Common myeloid progenitor, CD34-positive (primary cell): ENCODE measurements around the gene DPYSL4.
A peak's percentile ranks its signal among the peaks of the same experiment; 100 is the strongest.

ENCODE experiments used
- CTCF ChIA-PET: fragments of 350-600 bp; sonication (Branson Sonifier 250); formaldehyde crosslinking; loops from one replicate; lab custom pipeline; 2021; ENCODE audit warnings: antibody characterized with exemption; lab: Charles Lee
- POLR2A ChIA-PET: fragments of 350-600 bp; sonication (Branson Sonifier 250); formaldehyde crosslinking; loops from one replicate; lab custom pipeline; 2021; ENCODE audit warnings: antibody characterized with exemption; lab: Charles Lee
- DNase-seq, 3 donors: peaks; one replicate each; pipeline versions ENCODE4 v3.0.0 to v3.0.0-alpha.2; 2013
- H3K27ac ChIP-seq, 2 experiments: 1 replicate in 1 of 2; 2 replicates in 1 of 2; pipeline ENCODE4 v1.7.0; 2013; ENCODE audit warnings: inconsistent platforms in 2 of 2, low read length in 2 of 2, mild to moderate bottlenecking in 2 of 2, low read depth in 1 of 2, moderate library complexity in 1 of 2; ENCODE audit not compliant: severe bottlenecking in 2 of 2, insufficient read depth in 1 of 2, poor library complexity in 1 of 2
- H3K27me3 ChIP-seq, 5 experiments: replicated peaks in 2 of 5; 1 replicate in 3 of 5; 2 replicates in 2 of 5; pipeline versions ENCODE4 v1.6.1 to v1.7.0; 2013; ENCODE audit warnings: low read length in 4 of 5, mild to moderate bottlenecking in 2 of 5, moderate library complexity in 2 of 5, inconsistent platforms in 1 of 5; ENCODE audit not compliant: insufficient read depth in 5 of 5, control insufficient read depth in 4 of 5
- H3K36me3 ChIP-seq, 4 experiments: 1 replicate in 2 of 4; 2 replicates in 2 of 4; pipeline versions ENCODE4 v1.6.1 to v1.7.0; 2013; ENCODE audit warnings: low read length in 3 of 4, control low read depth in 1 of 4, mild to moderate bottlenecking in 1 of 4; ENCODE audit not compliant: control insufficient read depth in 4 of 4, insufficient read depth in 4 of 4
- H3K4me1 ChIP-seq, 4 experiments: 1 replicate in 3 of 4; 2 replicates in 1 of 4; pipeline versions ENCODE4 v1.6.1 to v1.7.1; 2013; ENCODE audit warnings: low read length in 3 of 4, mild to moderate bottlenecking in 3 of 4, control low read depth in 1 of 4, inconsistent platforms in 1 of 4, moderate library complexity in 1 of 4; ENCODE audit not compliant: control insufficient read depth in 4 of 4, insufficient read depth in 4 of 4; ENCODE audit errors: control extremely low read depth in 1 of 4
- H3K4me3 ChIP-seq, 7 experiments: 1 replicate in 4 of 7; 2 replicates in 3 of 7; pipeline versions ENCODE4 v1.5.1 to v1.7.0; 2013; ENCODE audit warnings: mild to moderate bottlenecking in 7 of 7, low read length in 6 of 7, moderate library complexity in 6 of 7, inconsistent platforms in 2 of 7, low read depth in 2 of 7, control low read depth in 1 of 7; ENCODE audit not compliant: insufficient read depth in 4 of 7, control insufficient read depth in 1 of 7; ENCODE audit errors: extremely low read depth in 1 of 7
- H3K9me3 ChIP-seq, 5 experiments: 1 replicate in 4 of 5; 2 replicates in 1 of 5; pipeline versions ENCODE4 v1.6.1 to v1.7.1; 2013; ENCODE audit warnings: low read length in 4 of 5, mild to moderate bottlenecking in 2 of 5, inconsistent platforms in 1 of 5, low read depth in 1 of 5, moderate library complexity in 1 of 5; ENCODE audit not compliant: control insufficient read depth in 4 of 5, insufficient read depth in 2 of 5; ENCODE audit errors: control extremely low read depth in 1 of 5
- WGBS: methylation state at CpG from one replicate; pipeline ENCODE4 v1.1.5; 2013; ENCODE audit not compliant: insufficient coverage; 5-methylcytosine and 5-hydroxymethylcytosine counted together

Gene DPYSL4

GRCh38 chr10:132180736-132181135 is 6.0 kb upstream of the DPYSL4 start:
- H3K9me3 ChIP-seq: no peaks in the 10 kb centered on the region
- H3K4me3 ChIP-seq: no peak overlapping the region
- CTCF ChIA-PET: no interaction called here
- H3K27me3 ChIP-seq: peaks cover 4 to 84% (median 28%) of the 10 kb centered on the region in 5 experiments
- POLR2A ChIA-PET: no interaction called here
- H3K27ac ChIP-seq: no peak overlapping the region
- 96% methylated on average over 3 of the region's 14 CpGs for WGBS
- no peaks in the 10 kb centered on the region for H3K36me3 ChIP-seq
- H3K4me1 ChIP-seq: peaks cover 0 to 4% (median 2%) of the 10 kb centered on the region in 4 experiments
- DNase-seq: no peak

- ChIA-PET POLR2A (no interaction called here), CTCF (no interaction called here)
- no peaks in the 10 kb centered on the region for H3K36me3 ChIP-seq
- peaks cover 0 to 12% (median 10%) of the 10 kb centered on the region in 4 experiments for H3K4me1 ChIP-seq
- DNase-seq: no peak
- WGBS: 80% methylated on average over 19 of the region's 25 CpGs
- H3K9me3 ChIP-seq: no peaks in the 10 kb centered on the region
- no peak overlapping the region for H3K27ac ChIP-seq
- H3K4me3 ChIP-seq: no peak overlapping the region
- peaks cover 4 to 81% (median 21%) of the 10 kb centered on the region in 5 experiments for H3K27me3 ChIP-seq
Measured at GRCh38 chr10:132181691-132182425, 4.9 kb upstream of the DPYSL4 start.

GRCh38 chr10:132182591-132182990 is 4.2 kb upstream of the DPYSL4 start:
- WGBS: 88% methylated on average over 7 of the region's 7 CpGs
- Histone ChIP-seq H3K4me3 (no peak overlapping the region), H3K9me3 (no peaks in the 10 kb centered on the region), H3K36me3 (no peaks in the 10 kb centered on the region), H3K4me1 (peaks cover 0 to 19% (median 16%) of the 10 kb centered on the region in 4 experiments), H3K27ac (no peak overlapping the region), H3K27me3 (peaks cover 4 to 81% (median 23%) of the 10 kb centered on the region in 5 experiments)
- CTCF ChIA-PET: no interaction called here
- POLR2A ChIA-PET: no interaction called here
- no peak for DNase-seq

- no peaks in the 10 kb centered on the region for H3K36me3 ChIP-seq
- ChIA-PET CTCF (no interaction called here), POLR2A (no interaction called here)
- H3K4me1 ChIP-seq: peaks cover 0 to 20% (median 16%) of the 10 kb centered on the region in 4 experiments
- no peak for DNase-seq
- H3K27me3 ChIP-seq: peaks cover 4 to 81% (median 26%) of the 10 kb centered on the region in 5 experiments
- H3K27ac ChIP-seq: no peak overlapping the region
- 98% methylated on average over 6 of the region's 8 CpGs for WGBS
- H3K4me3 ChIP-seq: no peak overlapping the region
- no peaks in the 10 kb centered on the region for H3K9me3 ChIP-seq
Measured at GRCh38 chr10:132183046-132183445, 3.7 kb upstream of the DPYSL4 start.

GRCh38 chr10:132184816-132185593 is 1.7 kb upstream of the DPYSL4 start:
- Histone ChIP-seq H3K27ac (no peak overlapping the region), H3K4me3 (no peak overlapping the region), H3K4me1 (peaks cover 0 to 20% (median 16%) of the 10 kb centered on the region in 4 experiments), H3K27me3 (peaks cover 4 to 88% (median 36%) of the 10 kb centered on the region in 5 experiments), H3K9me3 (no peaks in the 10 kb centered on the region), H3K36me3 (no peaks in the 10 kb centered on the region)
- ChIA-PET CTCF (no interaction called here), POLR2A (interaction anchor here (0.5 kb wide), 1 partner anchor 29 kb away, joined by 3 read pairs; no protein-coding TSS in a partner anchor)
- no peak for DNase-seq
- WGBS: 48% methylated on average over 33 of the region's 35 CpGs

GRCh38 chr10:132185601-132186487 is 904 bp upstream of the DPYSL4 start:
- peak overlapping the region in 5 of 7 experiments; percentile 19 to 50 (median 42) for H3K4me3 ChIP-seq
- DNase-seq: peak; percentile 33 to 79 (median 74)
- ChIA-PET CTCF (no interaction called here), POLR2A (interaction anchor here (0.5 kb wide), 1 partner anchor 28 kb away, joined by 3 read pairs; no protein-coding TSS in a partner anchor)
- H3K27me3 ChIP-seq: peaks cover 4 to 94% (median 40%) of the 10 kb centered on the region in 5 experiments
- WGBS: 5% methylated on average over 95 of the region's 99 CpGs
- H3K9me3 ChIP-seq: no peaks in the 10 kb centered on the region
- H3K4me1 ChIP-seq: peaks cover 0 to 20% (median 16%) of the 10 kb centered on the region in 4 experiments
- H3K36me3 ChIP-seq: no peaks in the 10 kb centered on the region
- no peak overlapping the region for H3K27ac ChIP-seq
